ENCODE data around the gene NDUFA3. TPM values are rescaled to one million over a fixed set of nuclear protein-coding genes. Genes with fewer than 3 reads are reported as not detected.
A peak's percentile ranks its signal among the peaks of the same experiment; 100 is the strongest.

The NDUFA3 gene
- total RNA-seq, 1 donor from 2014 or later: 140 TPM

- peak within 1 kb of the TSS; percentile 99 for H3K4me3 Mint-ChIP-seq
- H3K36me3 Mint-ChIP-seq: no peaks in the 10 kb centered on the region
These were observed 2.1 kb upstream of the NDUFA3 start, which contains the start of gene OSCAR for GRCh38 chr19:54100561-54100960. Gene OSCAR (minus strand): TSS chr19:54100803. CDS start chr19:54100792, 11 bp downstream.

GRCh38 chr19:54104998-54105715 is 2.5 kb downstream of the NDUFA3 start:
- TF ChIP-seq CTCF (conservative IDR thresholded peaks at IDR 0.05): no peak
- no peak for DNase-seq (ENCODE audit: extremely low spot score, unreplicated experiment)

More at GRCh38 chr19:54100561-54100960, 2.1 kb upstream of the NDUFA3 start, which contains the start of gene OSCAR:
- Mint-ChIP-seq H3K9me3 (no peaks in the 10 kb centered on the region), H3K27ac (no peak within 1 kb of the TSS), H3K4me1 (ENCODE audit: unreplicated experiment) (peaks cover 6% of the 10 kb centered on the region), H3K27me3 (peaks cover 35% of the 10 kb centered on the region)
- DNase-seq (ENCODE audit: extremely low spot score, unreplicated experiment): no peak
- no peak for TF ChIP-seq CTCF (conservative IDR thresholded peaks at IDR 0.05)

GRCh38 chr19:54105796-54106195 is 3.1 kb downstream of the NDUFA3 start:
- Mint-ChIP-seq H3K27ac (no peak overlapping the region), H3K4me1 (ENCODE audit: unreplicated experiment) (peaks cover 6% of the 10 kb centered on the region), H3K36me3 (peaks cover 2% of the 10 kb centered on the region), H3K27me3 (peaks cover 4% of the 10 kb centered on the region), H3K4me3 (peak overlapping the region; percentile 68), H3K9me3 (no peaks in the 10 kb centered on the region)
- DNase-seq (ENCODE audit: extremely low spot score, unreplicated experiment): no peak
- TF ChIP-seq CTCF (conservative IDR thresholded peaks at IDR 0.05): no peak

More at GRCh38 chr19:54104998-54105715, 2.5 kb downstream of the NDUFA3 start:
- H3K27me3 Mint-ChIP-seq: peaks cover 5% of the 10 kb centered on the region
- no peaks in the 10 kb centered on the region for H3K9me3 Mint-ChIP-seq
- peaks cover 6% of the 10 kb centered on the region for H3K4me1 Mint-ChIP-seq (ENCODE audit: unreplicated experiment)
- no peaks in the 10 kb centered on the region for H3K36me3 Mint-ChIP-seq
- H3K4me3 Mint-ChIP-seq: peak overlapping the region; percentile 68
- no peak overlapping the region for H3K27ac Mint-ChIP-seq

GRCh38 chr19:54106716-54107115 is 4.1 kb downstream of the NDUFA3 start:
- Mint-ChIP-seq H3K27ac (no peak overlapping the region), H3K9me3 (no peaks in the 10 kb centered on the region), H3K36me3 (peaks cover 4% of the 10 kb centered on the region), H3K4me3 (peak overlapping the region; percentile 45), H3K4me1 (ENCODE audit: unreplicated experiment) (peaks cover 6% of the 10 kb centered on the region), H3K27me3 (peaks cover 4% of the 10 kb centered on the region)
- TF ChIP-seq CTCF (conservative IDR thresholded peaks at IDR 0.05): no peak
- no peak for DNase-seq (ENCODE audit: extremely low spot score, unreplicated experiment)

GRCh38 chr19:54107876-54108490 is 5.3 kb downstream of the NDUFA3 start:
- no peak for TF ChIP-seq CTCF (conservative IDR thresholded peaks at IDR 0.05)
- Mint-ChIP-seq H3K4me3 (no peak overlapping the region), H3K9me3 (no peaks in the 10 kb centered on the region), H3K27ac (no peak overlapping the region), H3K36me3 (peaks cover 4% of the 10 kb centered on the region), H3K27me3 (no peaks in the 10 kb centered on the region), H3K4me1 (ENCODE audit: unreplicated experiment) (no peaks in the 10 kb centered on the region)
- DNase-seq (ENCODE audit: extremely low spot score, unreplicated experiment): no peak

Measured in type B pancreatic cell (in vitro differentiated cells).